Measurements from ENCODE around the gene THADA. TPM values are rescaled to one million over a fixed set of nuclear protein-coding genes. Genes with fewer than 3 reads are reported as not detected.

The THADA gene
- total and polyA plus RNA-seq, 2 experiments from 2014 or later, result 10.8 to 18.8 TPM

DNA sequence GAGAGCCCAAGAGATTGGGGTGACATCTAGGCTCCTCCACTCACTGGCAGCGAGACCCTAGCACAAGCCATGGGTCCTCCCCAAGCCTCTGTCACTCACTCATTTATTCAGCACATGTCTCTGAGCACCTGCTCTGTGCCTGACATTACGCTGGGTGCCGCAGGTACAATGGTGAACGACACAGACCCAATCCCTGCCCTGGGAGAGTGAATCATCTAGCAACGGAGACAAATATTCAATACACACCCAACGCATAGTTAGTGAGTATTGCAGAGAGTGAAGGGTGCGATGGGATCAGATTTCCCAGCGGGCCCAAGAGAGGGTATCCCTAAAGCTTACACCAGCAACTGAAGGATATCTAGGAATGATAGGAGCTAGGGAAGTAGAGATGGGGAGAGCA, 414.9 kb downstream of the THADA start:
- H3K9me2 ChIP-seq (replicated peaks; ENCODE audit: insufficient read depth), result no peaks in the 10 kb centered on the region
- 89% methylated on average over 8 of the region's 8 CpGs for WGBS (ENCODE audit: low lambda C conversion rate, missing lambda C conversion rate)
- DNase-seq (ENCODE audit: low spot score), result no peak
- no peaks in the 10 kb centered on the region for H3K27me3 ChIP-seq
- no peaks in the 10 kb centered on the region for H3K9me3 ChIP-seq (ENCODE audit: low read depth)
- H3K4me2 ChIP-seq, result no peak overlapping the region
- H4K20me1 ChIP-seq (ENCODE audit: insufficient read depth, poor library complexity, severe bottlenecking), result no peaks in the 10 kb centered on the region
- no peaks in the 10 kb centered on the region for H3K36me3 ChIP-seq (replicated peaks; ENCODE audit: insufficient read depth, low read depth)
- no peak overlapping the region for H3K4me3 ChIP-seq
- no peak overlapping the region for H3K27ac ChIP-seq
- no peak for TF ChIP-seq EZH2 (IDR thresholded peaks at IDR 0.05; ENCODE audit: borderline replicate concordance)
- TF ChIP-seq, protein P1, sequence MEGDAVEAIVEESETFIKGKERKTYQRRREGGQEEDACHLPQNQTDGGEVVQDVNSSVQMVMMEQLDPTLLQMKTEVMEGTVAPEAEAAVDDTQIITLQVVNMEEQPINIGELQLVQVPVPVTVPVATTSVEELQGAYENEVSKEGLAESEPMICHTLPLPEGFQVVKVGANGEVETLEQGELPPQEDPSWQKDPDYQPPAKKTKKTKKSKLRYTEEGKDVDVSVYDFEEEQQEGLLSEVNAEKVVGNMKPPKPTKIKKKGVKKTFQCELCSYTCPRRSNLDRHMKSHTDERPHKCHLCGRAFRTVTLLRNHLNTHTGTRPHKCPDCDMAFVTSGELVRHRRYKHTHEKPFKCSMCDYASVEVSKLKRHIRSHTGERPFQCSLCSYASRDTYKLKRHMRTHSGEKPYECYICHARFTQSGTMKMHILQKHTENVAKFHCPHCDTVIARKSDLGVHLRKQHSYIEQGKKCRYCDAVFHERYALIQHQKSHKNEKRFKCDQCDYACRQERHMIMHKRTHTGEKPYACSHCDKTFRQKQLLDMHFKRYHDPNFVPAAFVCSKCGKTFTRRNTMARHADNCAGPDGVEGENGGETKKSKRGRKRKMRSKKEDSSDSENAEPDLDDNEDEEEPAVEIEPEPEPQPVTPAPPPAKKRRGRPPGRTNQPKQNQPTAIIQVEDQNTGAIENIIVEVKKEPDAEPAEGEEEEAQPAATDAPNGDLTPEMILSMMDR (IDR thresholded peaks at IDR 0.05; ENCODE audit: poor library complexity), result no peak
- H3K79me2 ChIP-seq, result no peaks in the 10 kb centered on the region
- no peak overlapping the region for H2AFZ ChIP-seq
- H3K4me1 ChIP-seq (ENCODE audit: insufficient read depth), result peaks cover 25% of the 10 kb centered on the region

Small RNAs within 50 kb of the gene (small RNA-seq; reads per million reads assigned to genes)
- not detected for gene RF00019
- not detected for gene RN7SL531P
- gene RNU6-958P, result not detected

Other genes with a start within 250 kb of the THADA start
- 3.6 and 5.1 TPM in 2 replicates for gene PLEKHH2, start 41.2 kb upstream of the THADA start, total RNA-seq
- 2.2 and 3.3 TPM in 2 replicates for gene PLEKHH2, start 41.2 kb upstream of the THADA start, polyA plus RNA-seq
- 0.30 TPM in 1 of 2 replicates, not detected in the other for gene C1GALT1C1L, start 80.4 kb upstream of the THADA start, total RNA-seq
- not detected in 2 replicates for gene C1GALT1C1L, start 80.4 kb upstream of the THADA start, polyA plus RNA-seq
- 31.5 and 40.4 TPM in 2 replicates for gene DYNC2LI1, start 178.0 kb upstream of the THADA start, total RNA-seq
- gene DYNC2LI1, start 178.0 kb upstream of the THADA start, polyA plus RNA-seq, result 22.7 and 27.2 TPM in 2 replicates
- gene ABCG5, start 242.8 kb upstream of the THADA start, total RNA-seq, result 3.8 and 5.4 TPM in 2 replicates
- gene ABCG5, start 242.8 kb upstream of the THADA start, polyA plus RNA-seq, result 1.8 and 5.4 TPM in 2 replicates
- 4.5 and 4.7 TPM in 2 replicates for gene ABCG8, start 242.9 kb upstream of the THADA start, total RNA-seq
- gene ABCG8, start 242.9 kb upstream of the THADA start, polyA plus RNA-seq, result 1.8 and 6.5 TPM in 2 replicates

Data from hepatocyte (in vitro differentiated cells).